HG03442 (cell line): ENCODE data around the gene SMTN.
"Not testable (repeated sequence)": the region's sequence is repeated elsewhere in the genome, so short reads cannot be mapped to it uniquely, and the experiment has no call there.

Experiments used
- ATAC-seq: cut with Tn5 transposase; IDR thresholded peaks from one replicate; pipeline ENCODE4 v1.9.1; 2021; ENCODE audit warnings: mild to moderate bottlenecking, moderate library complexity; ENCODE audit not compliant: unreplicated experiment

SMTN gene

GRCh38 chr22:31103111-31103510, 22.0 kb downstream of the SMTN start:
- ATAC-seq, result no peak

GRCh38 chr22:31103899-31104694, 23.0 kb downstream of the SMTN start:
- ATAC-seq, result no peak

DNA sequence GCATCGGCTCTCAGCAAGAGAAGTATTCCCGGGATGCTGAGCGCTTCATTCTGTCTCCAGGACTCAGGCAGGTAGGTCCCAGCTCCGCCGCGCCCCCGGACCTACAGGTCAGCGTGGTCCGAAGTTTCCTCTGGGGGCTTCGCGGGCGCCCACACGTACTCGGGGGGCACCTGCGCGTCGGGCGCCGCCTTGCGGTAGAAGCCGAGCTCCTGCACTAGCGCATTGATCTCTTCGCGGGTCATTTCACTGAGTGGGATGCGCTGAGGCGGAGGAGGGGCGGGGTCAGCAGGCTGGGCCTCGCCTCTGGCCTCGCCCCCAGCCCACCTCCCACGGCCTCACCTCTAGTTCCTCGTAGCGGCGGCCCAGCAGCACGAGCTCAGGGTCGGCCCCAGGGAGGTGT, 23.8 kb downstream of the SMTN start:
- no peak for ATAC-seq

DNA sequence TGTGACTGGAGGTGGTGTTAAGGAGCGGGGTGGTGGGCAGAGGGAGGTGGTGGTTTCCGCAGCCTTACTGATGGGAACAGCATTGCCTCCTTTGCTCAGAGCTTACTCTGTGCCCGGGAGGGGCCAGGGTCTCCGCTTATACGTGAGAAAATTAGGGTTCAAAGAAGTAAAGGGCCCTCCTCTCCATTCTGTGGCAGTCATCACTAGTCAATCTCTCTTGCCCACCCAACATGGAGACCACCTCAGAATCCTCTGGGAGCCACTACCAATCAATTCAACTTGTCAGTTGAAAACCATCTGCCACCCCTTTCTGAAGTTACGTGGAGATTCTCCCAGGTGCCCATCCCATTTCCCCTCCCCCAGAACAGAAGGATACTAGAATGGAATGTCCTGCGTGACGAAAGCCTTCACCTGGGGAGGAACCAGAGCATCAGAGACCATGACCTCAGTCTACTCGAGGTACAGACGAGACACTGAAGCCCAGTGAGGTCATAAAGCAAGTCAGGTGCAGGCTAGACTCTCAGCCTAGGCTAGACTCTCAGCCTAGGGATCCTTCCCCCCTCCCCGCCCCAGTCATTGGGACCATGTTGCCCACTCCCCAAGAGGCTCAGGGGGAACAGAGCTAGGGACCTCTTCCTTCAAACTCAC, 24.3 kb downstream of the SMTN start:
- ATAC-seq, result no peak

DNA sequence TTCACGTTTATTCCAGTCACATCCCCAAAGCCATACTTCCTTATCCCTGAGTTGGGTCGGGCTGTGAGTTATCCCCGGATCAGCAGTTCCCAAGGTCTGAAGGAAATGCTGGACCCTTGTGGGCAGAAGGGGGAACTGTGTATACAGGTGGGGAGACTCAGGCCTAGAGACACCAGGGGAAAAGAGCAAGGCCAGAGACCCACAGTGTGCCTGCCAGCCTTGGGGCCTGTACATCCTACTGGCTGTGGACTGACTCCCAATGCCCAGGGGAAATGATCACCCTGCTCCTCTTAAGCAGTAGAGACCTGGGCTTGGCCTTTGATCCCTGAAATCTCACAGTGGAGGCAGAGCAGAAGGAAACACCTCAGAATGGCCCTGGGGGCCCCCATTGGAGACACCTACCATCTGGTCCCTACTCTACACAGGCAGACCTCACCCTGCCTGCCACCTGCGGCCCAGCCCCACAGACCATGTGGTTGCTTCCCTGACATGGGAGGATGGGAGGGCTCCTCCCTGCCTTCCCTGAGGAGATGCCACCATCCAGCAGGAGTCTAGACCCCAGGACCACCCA, 25.0 kb downstream of the SMTN start:
- ATAC-seq, result no peak

DNA sequence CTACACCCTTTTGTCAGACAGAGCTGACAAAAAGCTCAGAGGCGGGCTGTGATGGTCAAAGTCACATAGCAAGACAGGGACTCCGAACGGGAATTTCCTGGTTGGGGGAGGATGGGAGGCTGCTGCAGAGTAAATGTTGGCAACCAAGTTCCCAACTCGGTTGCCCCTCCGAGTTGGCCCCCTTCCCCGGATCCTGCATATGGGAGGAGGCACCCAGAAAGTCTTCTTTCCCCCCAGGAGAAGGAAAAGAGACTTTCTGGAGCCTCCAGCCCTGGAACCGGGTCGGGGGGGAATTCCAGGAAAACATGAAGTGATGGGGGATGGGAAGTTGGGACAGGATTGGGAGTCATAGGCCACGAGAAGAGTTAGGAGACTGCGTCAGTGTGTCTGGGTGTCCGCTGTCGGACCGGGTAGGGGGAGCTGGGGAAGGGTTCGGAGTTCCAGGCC, 25.6 kb downstream of the SMTN start:
- ATAC-seq, result no peak

DNA sequence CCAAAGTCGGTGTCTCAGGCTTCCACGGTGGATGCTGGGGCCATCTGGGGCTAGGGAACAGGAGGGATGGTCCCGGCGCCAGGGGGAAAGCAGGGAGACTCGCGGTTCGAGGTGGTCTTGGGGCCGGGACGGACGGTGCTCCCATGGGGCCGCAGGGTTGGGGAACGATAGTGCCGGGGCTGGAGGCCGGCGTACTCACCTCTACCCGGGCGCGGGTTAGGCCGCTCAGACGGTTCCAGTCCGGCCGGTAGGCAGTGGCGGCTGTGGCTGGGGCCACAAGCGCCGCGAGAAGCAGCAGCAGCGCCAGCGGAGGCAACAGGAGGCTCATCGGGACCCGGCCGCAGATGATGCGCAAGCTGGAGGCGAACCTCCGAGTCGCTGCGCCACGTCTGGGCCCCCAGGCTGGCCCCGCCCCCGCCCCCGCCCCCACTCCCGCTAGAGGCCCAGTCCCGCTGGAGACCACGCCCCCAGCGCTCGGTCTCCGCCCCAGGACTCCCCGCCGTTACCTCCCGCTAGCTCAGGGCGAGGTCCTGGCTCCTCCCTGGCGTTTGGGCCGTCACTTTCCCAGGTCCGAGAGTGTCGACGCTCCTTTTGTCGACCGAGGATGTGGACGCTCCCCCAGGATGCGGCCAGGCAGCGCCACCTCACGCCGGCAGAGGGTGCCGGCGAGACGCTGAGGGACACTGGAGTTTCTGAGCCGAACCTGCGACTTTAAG, 26.2 kb downstream of the SMTN start, which contains the start of gene SELENOM:
Gene SELENOM (minus strand): TSS at position 391 of the 716 bp plus-strand sequence. CDS start 63 bp downstream, at position 328.
- ATAC-seq, result peak; percentile 88

GRCh38 chr22:31107894-31108218, 26.7 kb downstream of the SMTN start:
- no peak for ATAC-seq

GRCh38 chr22:31112547-31113091, 31.5 kb downstream of the SMTN start:
- not testable (repeated sequence) for ATAC-seq

DNA sequence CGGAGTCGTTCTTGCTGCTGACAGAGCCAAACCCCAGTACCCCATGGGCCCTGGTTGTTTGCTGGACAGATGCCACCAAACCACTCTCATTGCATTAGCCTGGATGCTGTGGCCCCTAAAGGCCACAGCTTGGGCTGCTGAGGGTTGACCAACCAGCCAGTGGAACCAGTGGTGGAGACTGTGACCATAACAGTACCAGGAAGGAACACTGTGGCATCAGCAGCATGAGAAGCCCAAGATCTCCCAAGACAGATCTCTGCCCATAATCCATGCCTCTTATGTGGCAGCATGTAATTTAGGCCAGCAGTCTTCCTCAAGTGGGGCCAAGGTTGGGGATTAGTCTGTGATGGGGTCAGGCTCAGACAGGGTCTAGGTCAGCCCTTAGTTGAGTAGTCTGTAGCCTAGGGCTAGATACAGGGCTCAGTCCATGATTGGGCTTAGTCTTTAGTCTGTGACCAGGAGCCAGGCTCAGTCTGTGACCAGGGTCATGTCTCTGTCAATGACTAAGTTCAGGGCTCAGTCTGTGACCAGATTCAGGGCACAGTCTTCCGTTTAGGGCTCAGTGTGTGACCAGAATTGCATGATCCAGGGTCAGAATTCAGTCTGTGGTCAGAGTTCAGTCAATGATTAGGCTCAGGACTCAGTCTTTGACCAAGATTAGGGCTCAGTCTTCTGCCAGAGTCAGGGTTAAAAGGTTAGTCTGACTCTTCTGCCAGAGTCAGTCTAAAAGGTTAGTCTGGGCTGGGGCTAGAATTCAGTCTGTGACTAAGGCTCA, 37.1 kb downstream of the SMTN start:
- ATAC-seq, result no peak

- ATAC-seq, result no peak
Observed at GRCh38 chr22:31119026-31119717, 38.1 kb downstream of the SMTN start.

GRCh38 chr22:31120230-31120629, 39.1 kb downstream of the SMTN start:
- ATAC-seq, result no peak

GRCh38 chr22:31120642-31121041, 39.5 kb downstream of the SMTN start:
- ATAC-seq, result no peak

DNA sequence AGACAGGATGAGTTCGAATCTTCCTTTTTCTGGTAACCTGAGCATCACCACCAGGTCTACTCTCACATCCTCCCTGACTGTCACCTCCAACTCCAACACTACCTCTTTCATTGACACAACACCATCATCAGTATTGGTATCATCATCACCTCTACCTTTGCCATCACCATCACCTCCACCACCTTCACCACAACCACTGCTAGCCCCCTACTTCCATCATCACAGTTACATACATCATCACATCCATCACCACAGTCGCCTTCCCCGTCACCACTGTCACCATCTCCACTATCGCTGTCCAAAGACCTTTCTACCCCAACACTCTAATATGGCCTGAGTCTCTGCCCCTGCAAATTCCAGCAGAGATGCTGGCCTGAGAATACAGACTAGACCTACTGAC, 40.3 kb downstream of the SMTN start:
- ATAC-seq, result no peak

DNA sequence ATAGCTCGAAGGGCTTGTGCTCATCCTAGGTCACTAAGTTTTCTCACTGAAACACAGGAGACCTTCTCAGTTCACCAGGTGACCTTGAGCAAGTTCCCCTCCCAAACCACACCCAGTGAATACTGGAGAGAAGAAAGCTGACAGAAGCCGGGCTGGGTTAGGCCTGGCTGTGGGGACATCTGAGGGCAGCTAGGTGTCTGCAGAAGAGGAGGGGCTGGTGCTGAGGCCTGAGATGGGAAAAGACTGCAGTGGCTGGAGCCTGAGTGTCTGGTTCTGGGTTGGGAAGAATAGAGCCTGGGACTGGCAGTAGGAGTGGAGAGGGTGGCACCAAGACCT, 41.0 kb downstream of the SMTN start:
- no peak for ATAC-seq

DNA sequence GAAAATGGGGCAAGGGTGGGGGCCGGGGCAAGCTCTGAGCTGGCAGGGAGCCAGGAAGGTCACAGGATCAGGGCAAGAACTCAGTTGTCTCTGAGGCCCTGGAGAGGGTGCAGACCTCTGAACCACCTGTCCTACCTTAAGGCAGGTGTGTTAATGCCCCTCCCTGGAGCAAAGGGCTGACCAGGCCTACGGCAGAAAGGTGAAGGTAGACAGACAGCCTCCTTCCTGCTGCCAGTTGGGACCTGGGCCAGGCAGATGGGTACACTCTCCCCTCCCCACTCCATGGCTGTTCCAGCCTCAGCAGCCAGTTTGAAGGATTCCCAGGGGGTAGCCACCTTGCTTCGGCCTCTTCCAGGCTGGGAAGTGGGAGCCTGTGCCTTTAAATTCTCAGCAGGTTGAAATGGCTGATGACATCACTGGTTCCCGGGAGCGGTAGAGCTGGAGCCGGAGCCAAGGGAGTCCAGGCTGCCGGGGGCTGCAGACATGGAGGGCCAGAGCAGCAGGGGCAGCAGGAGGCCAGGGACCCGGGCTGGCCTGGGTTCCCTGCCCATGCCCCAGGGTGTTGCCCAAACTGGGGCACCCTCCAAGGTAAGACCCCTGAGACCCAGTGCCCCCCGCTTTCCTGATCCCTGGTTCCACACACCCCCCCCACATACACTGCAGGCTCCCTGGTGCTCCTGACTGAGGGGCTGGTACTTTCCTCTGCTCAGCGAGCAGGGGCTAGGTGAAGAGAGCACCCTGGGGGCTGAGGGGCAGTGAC, 41.6 kb downstream of the SMTN start, which contains the start of gene INPP5J:
Gene INPP5J (plus strand): TSS at position 435 of the 760 bp plus-strand sequence. CDS start 49 bp downstream, at position 484.
- no peak for ATAC-seq

GRCh38 chr22:31123292-31123602, 42.1 kb downstream of the SMTN start:
- ATAC-seq, result no peak

- no peak for ATAC-seq
Observed at GRCh38 chr22:31124290-31124689, 43.2 kb downstream of the SMTN start.

GRCh38 chr22:31124811-31125465, 43.8 kb downstream of the SMTN start:
- no peak for ATAC-seq
